SU-DHL-6 (cell line): ENCODE data around the gene INPP5A.

ENCODE experiments used
- CTCF ChIP-seq: fragments of 200-600 bp; sonication (generic); IDR thresholded peaks from one replicate; pipeline ENCODE4 v1.5.1; 2017; ENCODE audit warnings: antibody characterized with exemption, mild to moderate bottlenecking, low read length, moderate library complexity; ENCODE audit not compliant: insufficient read depth, poor library complexity, severe bottlenecking
- EZH2phosphoT487 ChIP-seq: fragments of 200-600 bp; sonication (generic), shearing (Covaris generic); conservative IDR thresholded peaks from 2 replicates; pipeline ENCODE4 v1.6.1; 2018; ENCODE audit warnings: mild to moderate bottlenecking, antibody characterized with exemption, low read length, moderate library complexity, mixed read lengths

DNA sequence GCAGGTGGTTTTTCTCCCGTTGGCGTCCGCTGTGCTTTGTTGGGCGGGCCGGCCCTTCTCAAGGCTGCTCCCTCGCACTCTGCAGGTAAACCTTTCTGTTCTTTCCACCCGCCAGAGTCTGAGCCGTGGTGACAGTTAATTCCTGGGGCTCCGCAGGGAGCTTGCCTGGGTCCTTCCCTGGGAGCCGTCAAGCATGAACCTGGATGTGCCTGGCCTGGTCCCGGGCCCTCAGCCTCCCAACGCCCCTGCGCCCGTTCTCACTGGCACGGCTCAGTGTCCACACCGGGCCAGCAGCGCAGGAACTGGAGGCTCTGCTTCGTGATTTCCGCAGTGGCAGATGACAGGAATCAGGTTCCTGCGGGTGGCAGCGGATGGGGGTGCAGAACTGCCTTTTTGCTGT is 259.3 kb downstream of the INPP5A start:
- TF ChIP-seq CTCF (no peak), EZH2phosphoT487 (no peak)
